NCI-H2107 treated with DMSO at 0.1 percent for 48 hours (cell line): Measurements from ENCODE around the gene UBE2V1.
"Not testable (repeated sequence)": the region's sequence is repeated elsewhere in the genome, so short reads cannot be mapped to it uniquely, and the experiment has no call there.

Experiments
- DNase-seq: peaks from one replicate; lab custom pipeline; 2025; ENCODE audit not compliant: unreplicated experiment; lab: John Stamatoyannopoulos, UW

The UBE2V1 gene

GRCh38 chr20:50066161-50066834 lies 46.7 kb downstream of the UBE2V1 start:
- no peak for DNase-seq

GRCh38 chr20:50065325-50065615 lies 47.7 kb downstream of the UBE2V1 start:
- DNase-seq, result no peak

DNA sequence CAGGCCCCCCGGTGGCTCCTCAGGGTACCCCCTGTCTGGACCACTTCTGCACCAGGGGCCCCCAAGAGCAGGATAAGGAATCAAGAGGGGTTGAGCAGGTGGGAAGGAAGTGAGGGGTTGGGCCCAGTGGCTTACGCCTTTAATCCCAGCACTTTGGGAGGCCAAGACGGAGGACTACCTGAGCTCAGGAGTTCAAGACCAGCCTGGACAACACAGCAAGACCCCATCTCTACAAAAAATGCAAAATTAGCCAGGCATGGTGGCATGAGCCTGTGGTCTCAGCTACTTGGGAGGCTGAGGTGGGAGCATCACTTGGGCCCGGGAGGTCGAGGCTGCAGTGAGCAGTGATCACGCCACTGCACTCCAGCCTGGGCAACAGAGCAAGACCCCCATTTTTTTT lies 49.2 kb downstream of the UBE2V1 start:
- DNase-seq, result not testable (repeated sequence)

GRCh38 chr20:50062006-50062838 lies 50.7 kb downstream of the UBE2V1 start:
- no peak for DNase-seq

DNA sequence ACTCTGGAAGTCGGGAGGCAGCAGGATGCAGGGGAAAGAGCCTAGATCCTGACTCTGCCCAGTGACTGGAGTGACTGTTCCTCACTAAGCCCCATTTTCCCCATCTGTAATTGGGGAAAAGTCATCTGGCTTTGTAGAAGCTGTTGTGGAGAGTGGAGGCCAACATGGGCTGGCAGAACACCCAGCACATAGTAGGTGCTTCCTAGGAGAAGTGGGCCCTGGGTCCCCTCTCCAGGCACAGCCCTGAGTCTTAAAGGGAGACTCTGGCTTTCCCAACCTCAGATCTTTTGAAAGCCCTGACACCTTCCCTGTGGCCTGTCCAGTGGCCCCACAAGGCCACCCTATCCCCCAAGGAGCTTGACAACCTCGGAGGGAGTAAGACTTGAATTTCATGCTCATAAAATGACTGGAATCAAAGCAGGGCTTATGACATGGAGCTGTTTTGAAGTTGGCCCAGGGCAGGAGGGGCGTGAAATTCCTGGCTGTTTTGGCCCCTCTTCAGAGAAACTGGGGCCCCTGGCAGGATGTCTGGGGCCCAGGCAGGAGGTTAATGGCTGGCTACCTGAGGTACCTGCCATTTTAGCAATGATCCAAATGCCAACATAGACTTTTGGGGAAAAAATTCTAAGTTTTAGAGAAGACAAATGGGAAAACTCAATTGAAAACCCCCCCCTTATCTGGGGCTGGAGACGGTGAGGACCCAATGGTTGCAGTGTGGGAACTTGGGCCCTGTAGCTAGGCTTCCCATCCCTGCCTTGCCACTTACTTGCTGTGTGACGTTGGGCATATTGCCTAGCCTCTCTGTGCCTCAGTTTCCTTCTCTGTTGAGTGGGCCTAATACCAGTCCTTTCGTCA lies 51.6 kb downstream of the UBE2V1 start:
- no peak for DNase-seq

DNA sequence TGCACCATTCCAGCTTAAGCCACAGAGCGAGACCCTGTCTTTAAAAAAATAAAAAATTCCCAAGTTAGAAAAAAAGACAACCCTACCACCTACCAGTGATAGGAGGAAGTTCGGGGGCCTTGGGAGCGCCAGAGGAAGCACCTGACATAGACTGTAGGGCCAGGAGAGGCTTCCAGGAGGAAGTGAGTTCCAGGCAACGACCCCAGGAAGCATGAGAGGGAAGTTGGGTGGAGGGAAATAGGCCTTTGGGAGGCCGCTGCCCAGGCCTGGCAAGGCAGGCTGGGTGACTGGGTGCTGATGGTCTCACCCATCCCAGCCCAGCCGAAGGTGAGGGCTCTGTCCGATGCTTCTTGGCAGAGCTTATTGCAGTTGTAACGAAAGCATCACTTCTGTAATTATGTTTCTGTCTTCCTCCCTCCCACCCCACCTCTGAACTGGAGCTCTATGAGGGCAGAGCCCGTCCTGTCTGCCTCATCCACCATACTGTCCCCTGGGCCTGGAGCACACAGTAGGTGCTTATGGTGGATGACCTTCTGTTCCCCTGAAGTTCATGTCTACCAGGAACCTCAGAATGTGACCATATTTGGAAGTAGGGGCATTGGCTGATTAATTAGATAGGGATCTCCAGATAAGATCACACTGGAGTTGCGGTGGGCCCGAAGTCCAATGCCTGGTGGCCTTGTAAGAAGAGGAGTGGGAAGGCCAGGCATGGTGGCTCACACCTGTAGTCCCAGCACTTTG lies 54.1 kb downstream of the UBE2V1 start:
- no peak for DNase-seq

DNA sequence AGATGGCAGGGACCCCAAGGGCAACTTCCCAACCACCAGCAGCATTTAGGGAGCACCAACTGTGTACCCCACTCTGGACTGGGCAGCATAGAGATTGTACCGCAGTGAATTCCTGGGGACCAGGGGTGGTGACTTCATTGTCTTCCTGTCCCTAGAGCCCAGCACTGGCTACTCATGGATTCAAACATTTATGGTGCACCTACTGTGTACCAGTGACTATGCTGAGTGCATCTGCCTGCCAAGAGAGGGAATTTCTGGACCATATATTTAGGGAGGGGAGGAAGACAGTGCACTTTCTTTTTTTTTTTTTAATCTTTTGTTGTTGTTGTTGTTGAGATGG lies 55.3 kb downstream of the UBE2V1 start:
- DNase-seq, result no peak

DNA sequence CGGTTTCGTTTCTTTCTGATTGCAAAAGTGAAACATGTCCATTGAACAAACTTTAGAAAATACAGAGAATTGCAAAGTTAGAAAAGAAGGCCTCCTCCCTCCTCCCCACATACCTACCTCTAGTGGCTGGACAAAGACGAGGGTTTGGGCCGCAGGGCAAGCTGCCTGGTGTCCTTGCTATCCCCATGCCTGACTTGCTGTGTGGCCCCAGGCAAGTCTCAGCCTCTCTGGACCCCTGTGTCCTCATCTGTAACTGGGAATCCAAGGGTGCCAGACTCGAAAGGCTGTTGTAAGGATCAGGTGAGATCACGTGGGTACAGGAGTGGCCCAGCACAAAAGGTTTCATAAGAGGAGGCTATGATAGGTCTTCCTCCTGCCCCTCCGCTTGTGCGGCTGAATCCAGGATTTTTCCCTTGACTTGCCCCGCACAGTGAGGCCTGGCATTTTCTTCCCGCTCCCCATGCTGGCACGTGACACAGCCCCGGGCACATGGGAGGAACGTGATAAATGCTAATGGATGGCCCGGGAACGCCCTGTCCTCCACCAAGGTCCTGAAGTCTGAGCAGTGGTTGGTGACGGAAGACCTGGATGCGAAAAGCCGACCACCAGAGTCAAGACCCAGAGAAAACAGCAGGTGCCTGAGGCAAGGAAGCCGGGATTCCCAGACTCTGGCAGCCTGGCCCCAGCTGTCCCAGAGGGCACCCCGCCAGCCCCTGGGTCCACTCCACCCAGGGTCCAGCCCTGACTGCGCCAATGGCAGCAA lies 55.8 kb downstream of the UBE2V1 start:
- DNase-seq, result no peak

- DNase-seq, result no peak
These were observed 56.5 kb downstream of the UBE2V1 start for GRCh38 chr20:50056408-50056926.

GRCh38 chr20:50055524-50056083 lies 57.3 kb downstream of the UBE2V1 start:
- no peak for DNase-seq

DNA sequence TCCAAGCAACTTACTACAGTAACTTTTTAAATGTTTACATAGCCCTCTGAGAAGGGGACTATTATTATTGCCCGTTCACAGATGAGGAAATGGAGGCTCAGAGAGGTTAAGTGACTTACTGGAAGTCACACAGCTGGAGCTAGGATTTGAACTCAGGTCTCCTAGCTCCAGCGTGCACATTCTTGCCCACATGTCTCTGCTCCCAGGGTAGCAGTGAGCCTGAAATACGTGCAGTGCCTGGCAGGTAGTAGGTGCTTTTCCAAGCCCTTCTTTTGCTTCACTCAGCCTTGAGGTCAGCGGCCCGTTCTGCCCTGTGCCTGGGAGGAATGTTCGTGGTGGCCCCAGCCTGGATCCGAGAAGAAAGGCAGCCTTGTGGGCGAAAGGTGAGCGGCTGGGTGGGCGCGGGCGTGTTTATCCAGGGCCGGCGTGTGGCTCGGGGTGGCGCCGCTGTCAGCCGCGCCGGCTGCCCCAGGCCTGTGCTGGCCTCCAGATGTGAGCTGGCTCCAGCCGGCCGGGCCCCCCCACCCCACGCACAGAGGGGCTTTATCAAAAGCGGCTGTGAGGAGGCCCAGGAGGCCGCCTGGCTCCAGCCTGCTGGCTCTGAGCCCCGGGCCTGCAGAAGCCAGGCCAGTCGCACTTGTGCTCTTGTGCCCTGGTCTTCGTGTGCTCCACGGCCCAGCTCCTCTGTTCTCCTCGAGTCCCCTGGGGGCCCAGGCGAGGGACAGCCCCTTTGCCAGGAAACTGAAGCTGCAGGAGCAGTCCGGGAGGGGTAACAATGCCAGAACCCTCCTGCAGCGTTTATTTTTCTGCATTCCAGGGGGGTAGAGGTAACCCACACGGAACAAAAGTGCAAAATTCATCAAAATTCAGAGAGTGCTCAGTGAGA lies 58.1 kb downstream of the UBE2V1 start:
- DNase-seq, result no peak

DNA sequence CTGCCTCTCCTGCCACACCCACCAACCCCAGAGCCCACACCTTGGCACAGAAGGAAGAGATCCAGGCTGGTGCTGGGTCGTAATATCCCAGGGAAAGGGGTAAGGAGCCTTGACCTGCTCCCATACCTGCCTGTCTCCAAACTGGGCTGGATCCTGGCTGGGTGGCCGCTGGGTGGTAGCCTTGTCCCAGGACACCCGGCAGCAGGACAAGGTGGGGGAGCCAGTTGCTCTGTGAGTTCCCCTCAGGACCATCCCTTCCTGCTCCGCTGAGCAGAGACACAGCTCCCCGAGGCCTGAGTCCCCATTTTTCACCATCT lies 58.8 kb downstream of the UBE2V1 start:
- no peak for DNase-seq

- no peak for DNase-seq
These were observed 59.4 kb downstream of the UBE2V1 start for GRCh38 chr20:50053362-50054230.

- DNase-seq, result no peak
These were observed 60.2 kb downstream of the UBE2V1 start for GRCh38 chr20:50052550-50053361.

GRCh38 chr20:50050660-50051308 lies 62.2 kb downstream of the UBE2V1 start:
- no peak for DNase-seq

DNA sequence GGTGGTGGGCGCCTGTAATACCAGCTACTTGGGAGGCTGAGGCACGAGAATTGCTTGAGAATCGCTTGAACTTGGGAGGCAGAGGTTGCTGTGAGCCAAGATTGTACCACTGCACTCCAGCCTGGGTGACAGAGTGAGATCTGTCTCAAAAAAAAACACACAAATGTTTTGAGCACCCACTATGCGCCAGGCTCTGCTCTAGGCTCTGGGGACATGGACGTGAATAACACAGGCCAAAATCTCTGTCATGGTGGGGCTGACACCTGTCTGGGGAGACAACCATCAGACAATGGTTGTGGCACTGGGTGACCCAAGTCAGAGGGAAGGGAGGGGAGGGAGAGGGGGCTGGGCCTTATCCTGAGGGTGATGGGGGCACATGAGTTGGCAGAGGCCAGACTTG lies 62.7 kb downstream of the UBE2V1 start:
- DNase-seq, result no peak
